Neural crest cell (in vitro differentiated cells): ENCODE data around the gene PCBP3. TPM values are rescaled to one million over a fixed set of nuclear protein-coding genes. Genes with fewer than 3 reads are reported as not detected.
A peak's percentile ranks its signal among the peaks of the same experiment; 100 is the strongest.

Experiments used
- DNase-seq: peaks from one replicate; pipeline ENCODE4 v3.0.0; 2021; ENCODE audit warnings: low read depth, mixed read lengths, low spot score
- H3K27ac Mint-ChIP-seq: one replicate; pipeline ENCODE4 v1.8.0; 2021; ENCODE audit warnings: mild to moderate bottlenecking, mixed read lengths; ENCODE audit not compliant: unreplicated experiment
- H3K27me3 Mint-ChIP-seq: 2 replicates; pipeline ENCODE4 v1.8.0; 2021; ENCODE audit warnings: low read depth, mild to moderate bottlenecking, mixed read lengths
- H3K36me3 Mint-ChIP-seq: 2 replicates; pipeline ENCODE4 v1.8.0; 2021; ENCODE audit warnings: low read depth, mild to moderate bottlenecking, mixed read lengths
- H3K4me1 Mint-ChIP-seq: 2 replicates; pipeline ENCODE4 v1.8.0; 2021; ENCODE audit warnings: mixed read lengths
- H3K4me3 Mint-ChIP-seq: one replicate; pipeline ENCODE4 v1.8.0; 2021; ENCODE audit warnings: mild to moderate bottlenecking, mixed read lengths
- H3K9me3 Mint-ChIP-seq: 2 replicates; pipeline ENCODE4 v1.8.0; 2021; ENCODE audit warnings: mixed read lengths
- total RNA-seq: library from RNA; stranded (reverse); gene quantifications from 2 replicates; pipeline ENCODE4 v1.2.1, GENCODE V29; 2021
- TF ChIP-seq, protein P1 (sequence below): fragments of 200-600 bp; sonication (generic); conservative IDR thresholded peaks from 2 replicates; pipeline ENCODE4 v1.5.0; 2021; ENCODE audit warnings: antibody characterized with exemption, mild to moderate bottlenecking

Gene PCBP3
- total RNA-seq, 1 donor from 2014 or later = 5.1 TPM

DNA sequence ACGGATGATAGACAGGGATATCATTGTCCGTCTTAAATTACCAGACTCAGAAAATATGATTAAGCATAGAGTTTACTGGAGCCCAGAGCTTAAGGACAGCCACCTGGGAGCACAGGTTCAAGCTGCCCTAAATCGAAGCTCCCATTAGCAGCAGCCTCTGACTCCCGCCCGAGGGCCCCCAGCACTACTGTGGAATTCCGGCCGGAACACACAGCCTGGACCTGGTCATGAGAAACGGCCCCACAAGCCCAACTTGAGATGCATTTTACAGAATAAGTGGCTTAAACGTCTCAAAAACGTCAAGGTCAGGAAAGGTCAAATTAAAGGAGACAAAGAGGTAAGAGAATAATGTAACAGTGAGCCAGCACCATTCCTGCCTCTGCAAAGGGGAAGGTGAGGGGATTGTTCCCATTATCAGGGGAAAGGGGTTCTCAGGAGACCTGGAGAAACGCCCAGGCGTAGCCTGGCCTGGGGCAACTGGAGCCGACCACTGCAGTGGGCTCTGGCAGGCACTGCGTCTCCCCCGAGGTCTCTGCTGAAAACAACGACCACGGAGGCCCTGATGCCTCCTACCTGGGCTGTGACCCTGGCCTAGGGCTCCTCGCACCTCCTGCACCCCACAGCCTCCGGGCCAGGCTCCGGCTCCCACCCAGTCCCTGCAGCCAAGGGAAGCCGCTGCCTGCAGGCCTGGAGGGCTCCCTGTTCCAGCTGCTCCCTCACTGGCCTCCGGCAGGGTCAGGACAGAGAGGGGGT, 326.6 kb downstream of the PCBP3 start:
- no peak for DNase-seq
- Mint-ChIP-seq H3K27ac (no peak overlapping the region), H3K4me3 (no peak overlapping the region), H3K27me3 (peaks cover 15% of the 10 kb centered on the region), H3K36me3 (no peaks in the 10 kb centered on the region), H3K4me1 (peaks cover 13% of the 10 kb centered on the region), H3K9me3 (no peaks in the 10 kb centered on the region)
- TF ChIP-seq, protein P1, sequence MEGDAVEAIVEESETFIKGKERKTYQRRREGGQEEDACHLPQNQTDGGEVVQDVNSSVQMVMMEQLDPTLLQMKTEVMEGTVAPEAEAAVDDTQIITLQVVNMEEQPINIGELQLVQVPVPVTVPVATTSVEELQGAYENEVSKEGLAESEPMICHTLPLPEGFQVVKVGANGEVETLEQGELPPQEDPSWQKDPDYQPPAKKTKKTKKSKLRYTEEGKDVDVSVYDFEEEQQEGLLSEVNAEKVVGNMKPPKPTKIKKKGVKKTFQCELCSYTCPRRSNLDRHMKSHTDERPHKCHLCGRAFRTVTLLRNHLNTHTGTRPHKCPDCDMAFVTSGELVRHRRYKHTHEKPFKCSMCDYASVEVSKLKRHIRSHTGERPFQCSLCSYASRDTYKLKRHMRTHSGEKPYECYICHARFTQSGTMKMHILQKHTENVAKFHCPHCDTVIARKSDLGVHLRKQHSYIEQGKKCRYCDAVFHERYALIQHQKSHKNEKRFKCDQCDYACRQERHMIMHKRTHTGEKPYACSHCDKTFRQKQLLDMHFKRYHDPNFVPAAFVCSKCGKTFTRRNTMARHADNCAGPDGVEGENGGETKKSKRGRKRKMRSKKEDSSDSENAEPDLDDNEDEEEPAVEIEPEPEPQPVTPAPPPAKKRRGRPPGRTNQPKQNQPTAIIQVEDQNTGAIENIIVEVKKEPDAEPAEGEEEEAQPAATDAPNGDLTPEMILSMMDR = no peak

DNA sequence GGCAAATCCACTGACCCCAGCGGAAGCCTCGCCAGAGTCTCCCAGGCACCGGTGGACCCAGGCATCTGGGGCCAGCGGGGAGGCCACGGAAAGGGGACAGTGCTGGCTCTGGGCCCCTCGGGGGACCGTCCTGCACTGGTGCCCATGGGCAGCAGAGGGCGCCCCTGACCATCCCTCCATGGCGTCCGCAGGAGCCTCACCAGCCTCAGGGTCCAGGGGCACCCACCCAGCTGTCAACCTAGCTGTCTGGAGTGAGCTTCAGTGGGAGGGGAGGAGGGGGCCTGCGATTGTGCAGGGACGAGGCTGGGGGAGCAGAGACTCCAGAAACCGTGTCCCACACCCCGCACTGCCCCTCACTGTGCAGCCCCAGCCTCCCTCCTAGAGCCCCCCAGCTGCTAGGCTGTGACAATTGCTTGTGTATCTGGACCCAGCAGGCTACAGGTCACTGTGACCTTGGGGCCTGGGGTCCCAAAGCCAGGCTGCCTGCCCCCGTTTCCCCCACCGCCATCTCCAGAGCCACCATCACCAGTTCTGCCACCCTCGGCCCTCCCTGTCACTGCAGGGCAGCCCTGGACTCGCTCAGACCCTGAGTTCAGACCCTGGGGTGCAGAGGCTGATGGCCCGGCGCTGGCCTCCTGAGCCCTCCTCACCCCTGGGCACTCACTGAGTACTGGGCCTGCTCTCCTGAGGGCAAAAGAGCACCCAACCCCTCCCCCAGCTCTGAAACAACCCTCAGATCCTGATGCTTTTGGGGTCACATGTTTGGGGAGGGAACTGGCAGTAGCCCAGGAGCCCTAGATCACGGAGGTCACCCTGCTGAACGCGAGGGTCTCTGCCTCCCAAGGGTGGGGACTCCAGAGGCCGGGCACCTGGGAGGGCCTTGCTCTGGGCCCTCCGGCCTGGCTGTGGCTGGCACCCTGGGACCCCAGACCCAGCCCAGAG, 327.4 kb downstream of the PCBP3 start:
- H3K27ac Mint-ChIP-seq = no peak overlapping the region
- H3K27me3 Mint-ChIP-seq = peaks cover 24% of the 10 kb centered on the region
- peaks cover 21% of the 10 kb centered on the region for H3K4me1 Mint-ChIP-seq
- no peaks in the 10 kb centered on the region for H3K36me3 Mint-ChIP-seq
- TF ChIP-seq, protein P1 = peak; percentile 93
- no peaks in the 10 kb centered on the region for H3K9me3 Mint-ChIP-seq
- peak; percentile 80 for DNase-seq
- no peak overlapping the region for H3K4me3 Mint-ChIP-seq

DNA sequence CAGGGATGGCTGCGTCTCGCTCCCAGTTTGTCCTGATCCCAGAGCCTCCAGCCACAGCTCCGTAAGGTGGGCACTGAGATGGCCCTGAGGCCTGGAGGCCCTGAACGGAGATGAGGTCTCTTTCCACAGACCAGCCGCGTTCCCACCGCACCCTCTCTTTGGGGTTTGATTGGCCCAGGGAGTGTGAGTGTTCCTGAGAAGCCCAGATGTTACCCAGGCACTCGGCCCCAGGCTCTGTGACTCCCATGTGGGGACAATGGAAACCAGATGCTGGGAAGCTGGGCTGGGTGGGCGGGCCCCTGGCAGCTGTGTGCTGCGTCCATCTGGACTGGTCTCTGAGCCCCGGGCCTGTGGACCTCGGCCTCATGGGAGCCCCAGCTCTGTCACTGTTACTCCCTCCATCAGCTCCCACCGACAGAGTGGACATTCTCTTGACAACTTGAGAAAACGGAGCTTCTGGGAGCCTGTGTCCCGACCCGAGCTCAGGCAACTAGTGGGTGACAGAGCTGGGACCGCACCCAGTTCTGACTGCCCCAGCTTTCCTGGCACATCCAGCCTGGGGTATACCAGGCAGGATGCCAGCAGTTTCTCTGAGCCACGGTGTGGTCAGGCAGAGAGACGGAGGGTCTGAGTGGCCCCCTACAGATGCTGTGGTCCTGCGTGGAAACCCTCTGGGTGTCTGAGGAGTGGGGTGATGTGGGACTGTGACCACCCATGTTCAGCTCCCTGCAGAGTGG, 328.3 kb downstream of the PCBP3 start:
- peaks cover 31% of the 10 kb centered on the region for H3K27me3 Mint-ChIP-seq
- TF ChIP-seq, protein P1 = no peak
- no peak for DNase-seq

DNA sequence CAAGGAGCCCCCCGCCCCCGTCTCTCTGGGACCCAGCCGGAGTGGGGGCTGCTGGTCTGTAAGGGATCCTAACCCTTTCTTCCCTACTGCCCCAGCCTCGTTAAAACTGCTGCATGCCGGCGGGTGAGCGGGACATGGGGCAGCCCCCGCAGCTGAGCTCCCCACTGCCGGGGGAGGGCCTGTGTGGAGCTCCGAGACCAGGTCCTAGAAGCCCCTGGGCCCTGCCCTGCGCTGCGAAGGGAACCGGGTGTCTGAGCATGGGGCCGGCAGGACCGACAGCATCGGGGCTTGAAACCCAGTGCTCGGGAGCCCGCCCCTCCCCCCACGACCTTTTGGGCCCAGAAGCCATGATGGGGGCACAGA, 328.8 kb downstream of the PCBP3 start:
- Mint-ChIP-seq H3K4me1 (peaks cover 24% of the 10 kb centered on the region), H3K9me3 (no peaks in the 10 kb centered on the region), H3K36me3 (no peaks in the 10 kb centered on the region), H3K4me3 (no peak overlapping the region), H3K27me3 (peaks cover 31% of the 10 kb centered on the region), H3K27ac (no peak overlapping the region)
- TF ChIP-seq, protein P1 = no peak
- DNase-seq = no peak

More for the DNA sequence above, 328.3 kb downstream of the PCBP3 start:
- Mint-ChIP-seq H3K4me3 (no peak overlapping the region), H3K27ac (no peak overlapping the region), H3K36me3 (no peaks in the 10 kb centered on the region), H3K9me3 (no peaks in the 10 kb centered on the region), H3K4me1 (peaks cover 24% of the 10 kb centered on the region)
